ENCODE data around the gene FANCE.

FANCE gene, protein sequence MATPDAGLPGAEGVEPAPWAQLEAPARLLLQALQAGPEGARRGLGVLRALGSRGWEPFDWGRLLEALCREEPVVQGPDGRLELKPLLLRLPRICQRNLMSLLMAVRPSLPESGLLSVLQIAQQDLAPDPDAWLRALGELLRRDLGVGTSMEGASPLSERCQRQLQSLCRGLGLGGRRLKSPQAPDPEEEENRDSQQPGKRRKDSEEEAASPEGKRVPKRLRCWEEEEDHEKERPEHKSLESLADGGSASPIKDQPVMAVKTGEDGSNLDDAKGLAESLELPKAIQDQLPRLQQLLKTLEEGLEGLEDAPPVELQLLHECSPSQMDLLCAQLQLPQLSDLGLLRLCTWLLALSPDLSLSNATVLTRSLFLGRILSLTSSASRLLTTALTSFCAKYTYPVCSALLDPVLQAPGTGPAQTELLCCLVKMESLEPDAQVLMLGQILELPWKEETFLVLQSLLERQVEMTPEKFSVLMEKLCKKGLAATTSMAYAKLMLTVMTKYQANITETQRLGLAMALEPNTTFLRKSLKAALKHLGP

DNA sequence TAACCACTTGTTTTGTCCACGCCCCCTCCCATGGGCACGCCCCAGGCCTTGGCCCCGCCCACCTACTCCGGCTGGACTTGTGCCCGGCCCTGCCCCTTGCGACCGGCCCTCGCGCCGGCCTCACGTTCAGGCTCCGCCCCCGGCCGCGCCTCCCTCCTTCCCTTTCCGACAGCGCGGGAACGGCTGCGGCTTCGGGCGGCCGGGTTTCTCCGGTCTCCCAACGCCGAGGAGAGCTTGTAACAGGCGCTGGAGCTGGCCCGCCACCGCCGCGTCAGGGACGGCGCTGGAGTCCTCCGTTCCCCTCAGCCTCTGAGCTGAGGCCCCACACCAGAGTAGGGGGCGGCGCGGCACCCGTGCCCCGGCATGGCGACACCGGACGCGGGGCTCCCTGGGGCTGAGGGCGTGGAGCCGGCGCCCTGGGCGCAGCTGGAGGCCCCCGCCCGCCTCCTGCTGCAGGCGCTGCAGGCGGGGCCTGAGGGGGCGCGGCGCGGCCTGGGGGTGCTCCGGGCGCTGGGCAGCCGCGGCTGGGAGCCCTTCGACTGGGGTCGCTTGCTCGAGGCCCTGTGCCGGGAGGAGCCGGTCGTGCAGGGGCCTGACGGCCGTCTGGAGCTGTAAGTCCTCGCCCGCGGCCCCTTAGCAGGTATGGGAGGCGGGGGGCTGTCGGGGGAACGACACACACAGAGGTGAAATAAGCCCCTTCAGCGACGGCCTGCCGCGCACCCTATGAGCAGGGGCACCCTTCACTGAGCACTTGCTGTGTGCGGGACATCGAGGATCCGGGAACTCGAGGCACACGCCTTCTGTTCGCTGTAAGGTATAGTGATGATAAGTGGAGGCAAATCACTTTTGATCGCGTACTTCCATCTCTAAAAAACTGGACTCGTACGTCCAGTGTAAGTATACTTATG is at the start of gene FANCE:
TSS of gene FANCE (plus strand) at position 156 of the 908 bp plus-strand sequence. CDS start at position 364, 208 bp downstream.
- peak; percentile 73 for DNase-seq

DNA sequence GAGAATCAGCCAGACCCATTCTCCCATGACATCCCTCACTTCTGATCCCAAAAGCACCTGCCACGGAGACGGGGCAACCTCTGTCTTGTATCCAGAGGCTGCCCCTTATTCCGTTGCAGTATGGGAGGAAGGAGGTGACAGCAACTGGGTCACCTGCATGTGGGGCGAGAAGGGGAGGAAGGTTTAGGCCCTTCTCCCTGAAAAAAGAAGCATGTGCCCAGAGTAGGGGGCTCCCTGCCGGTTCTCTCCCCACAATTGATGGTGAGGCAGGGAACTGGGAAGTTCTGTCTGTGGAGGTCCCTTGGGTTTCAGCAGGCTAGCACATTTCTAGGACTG is 49.3 kb upstream of the FANCE start:
- DNase-seq = no peak

DNA sequence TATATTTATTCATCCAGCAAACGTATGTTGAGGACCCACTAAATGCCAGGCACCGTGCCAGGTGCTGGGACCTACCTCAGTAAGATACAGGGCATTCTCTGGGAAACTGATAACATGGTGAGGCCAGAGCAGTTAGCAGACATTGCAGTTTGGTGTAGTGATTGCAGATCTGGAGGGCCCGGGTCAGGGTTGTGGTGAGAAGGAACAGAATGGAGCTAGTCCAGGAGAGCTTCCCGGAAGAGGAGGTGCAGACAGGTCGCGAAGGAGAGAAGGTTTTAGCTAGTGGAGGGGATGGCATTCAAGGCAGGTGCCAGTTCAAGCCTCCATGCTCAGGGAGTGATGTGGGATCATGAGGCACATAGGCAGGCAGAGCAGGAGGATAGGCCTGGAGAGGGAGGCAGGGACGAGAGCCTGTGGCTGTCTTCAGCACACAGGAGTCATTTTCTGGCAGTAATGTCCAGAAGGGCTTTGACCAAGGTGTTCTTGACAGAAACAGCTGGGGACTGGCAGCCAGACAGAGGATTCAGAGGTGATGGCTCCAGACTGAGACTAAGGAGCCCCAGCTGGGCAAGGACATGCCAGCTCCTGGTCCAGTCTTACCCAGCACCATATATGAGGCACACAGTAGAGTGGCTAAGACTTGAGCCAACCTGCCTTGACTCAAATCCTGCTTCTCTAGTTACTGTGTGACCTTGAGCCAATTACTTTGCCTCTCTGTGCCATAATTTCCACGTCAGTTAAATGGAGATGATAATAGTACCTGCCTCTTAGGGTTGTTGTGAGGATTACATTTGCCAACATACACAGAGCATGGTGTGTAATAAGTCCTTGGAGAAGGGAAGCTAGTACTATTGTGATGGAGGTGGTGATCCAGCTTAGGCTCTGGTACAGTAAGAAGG is 48.3 kb upstream of the FANCE start:
- DNase-seq = no peak

DNA sequence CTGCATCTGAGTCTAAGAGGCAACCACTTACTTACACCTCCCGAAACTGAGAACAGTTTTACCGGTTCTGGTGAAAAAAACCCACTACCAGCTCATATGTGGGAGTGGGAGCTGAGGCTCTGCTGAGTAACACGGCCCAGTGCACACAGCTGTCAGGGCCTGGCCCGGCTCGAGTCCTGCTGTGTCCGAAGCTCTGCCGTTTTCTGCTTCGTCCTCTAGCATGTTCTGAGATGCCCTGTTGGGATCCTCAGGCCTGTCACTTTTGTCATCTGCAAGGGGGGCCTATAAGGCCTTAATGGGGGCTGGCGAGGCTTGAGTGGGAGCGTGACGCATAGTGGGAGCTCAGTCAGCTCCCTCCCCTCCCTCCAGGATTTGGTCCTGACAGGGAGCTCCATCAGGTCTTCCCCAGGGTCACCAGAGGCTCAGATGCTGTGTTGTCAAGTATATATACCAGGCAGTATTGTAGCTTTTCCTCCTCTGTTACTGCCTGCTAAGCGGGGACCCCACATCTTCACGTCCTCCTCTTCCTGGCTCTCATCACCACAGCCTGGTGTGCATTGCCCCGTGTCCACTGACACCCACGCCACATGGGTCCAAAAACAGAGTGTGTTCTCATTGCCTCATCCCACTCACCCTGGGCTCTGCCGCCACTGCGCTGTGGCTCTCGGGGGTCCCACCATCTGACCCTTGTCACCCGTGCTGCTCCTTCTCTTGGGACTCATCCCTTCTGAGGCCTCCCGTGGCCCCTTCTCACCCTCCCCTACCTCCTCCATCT is 45.2 kb upstream of the FANCE start:
- DNase-seq = no peak

DNA sequence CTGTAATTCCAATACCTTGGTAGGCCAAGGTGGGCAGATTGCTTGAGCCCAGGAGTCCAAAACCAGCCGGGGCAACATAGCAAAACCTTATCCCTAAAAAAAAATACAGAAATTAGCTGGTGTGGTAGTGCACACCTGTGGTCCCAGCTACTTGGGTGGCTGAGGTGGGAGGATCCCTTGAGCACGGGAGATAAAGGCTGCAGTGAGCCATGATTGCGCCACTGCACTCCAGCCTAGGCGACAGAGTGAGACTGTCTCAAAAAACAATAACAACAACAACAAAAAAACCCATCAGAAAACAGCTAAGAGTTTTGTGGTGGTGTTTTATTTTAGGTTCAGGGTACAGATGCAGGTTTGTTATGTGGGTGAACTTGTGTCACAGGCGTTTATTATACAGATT is 42.9 kb upstream of the FANCE start:
- DNase-seq = no peak

DNA sequence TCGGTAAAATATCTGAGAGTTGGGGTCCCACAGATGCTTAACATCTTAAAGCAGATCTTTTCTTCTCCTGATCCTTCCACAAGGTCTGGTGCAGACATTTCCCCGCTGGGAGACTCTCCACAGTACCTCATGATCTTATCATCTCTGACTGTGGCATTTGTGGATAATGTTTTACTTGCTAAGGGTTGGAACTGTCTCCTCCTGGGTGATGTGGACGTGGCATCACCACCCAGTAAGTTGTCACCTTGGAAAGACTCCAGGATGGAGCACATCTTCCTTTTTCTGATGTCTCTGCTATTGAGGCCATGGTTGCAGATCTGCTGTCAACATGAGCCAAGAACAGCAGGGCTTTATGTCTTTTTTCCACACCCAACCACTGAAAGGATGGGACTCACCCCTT is 42.0 kb upstream of the FANCE start:
- no peak for DNase-seq

DNA sequence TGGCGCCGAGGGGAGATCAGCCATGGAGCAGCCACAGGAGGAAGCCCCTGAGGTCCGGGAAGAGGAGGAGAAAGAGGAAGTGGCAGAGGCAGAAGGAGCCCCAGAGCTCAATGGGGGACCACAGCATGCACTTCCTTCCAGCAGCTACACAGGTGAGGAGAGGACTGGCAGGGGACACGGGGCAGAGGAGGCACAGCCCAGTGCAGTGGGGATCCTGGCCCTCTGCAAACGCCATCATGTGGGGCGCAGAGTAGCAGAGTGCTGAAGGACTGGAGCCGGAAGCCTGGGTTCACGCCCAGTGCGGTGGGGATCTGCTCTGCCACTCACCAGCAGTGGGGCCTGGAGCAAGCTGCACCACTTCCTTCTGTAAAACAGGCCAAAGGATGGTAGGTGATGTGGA is 41.1 kb upstream of the FANCE start:
- DNase-seq = no peak

DNA sequence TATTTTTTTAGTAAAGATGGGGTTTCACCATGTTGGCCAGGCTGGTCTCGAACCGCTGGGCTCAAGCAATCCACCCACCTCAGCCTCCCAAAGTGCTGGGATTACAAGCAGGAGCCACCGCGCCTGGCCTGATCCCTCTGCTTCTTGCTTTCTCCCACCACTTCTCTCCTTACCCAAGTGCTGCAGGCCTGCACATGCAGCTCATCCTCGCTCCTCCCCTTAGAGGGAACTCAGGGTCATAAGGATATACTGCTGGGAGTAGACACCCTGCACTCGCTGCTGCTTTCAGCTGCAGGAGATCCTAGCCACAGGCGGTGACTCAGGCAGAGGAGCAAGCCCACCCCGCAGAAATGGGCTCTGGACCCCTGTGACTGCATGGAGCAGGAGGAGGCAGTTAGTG is 40.0 kb upstream of the FANCE start:
- DNase-seq = no peak

DNA sequence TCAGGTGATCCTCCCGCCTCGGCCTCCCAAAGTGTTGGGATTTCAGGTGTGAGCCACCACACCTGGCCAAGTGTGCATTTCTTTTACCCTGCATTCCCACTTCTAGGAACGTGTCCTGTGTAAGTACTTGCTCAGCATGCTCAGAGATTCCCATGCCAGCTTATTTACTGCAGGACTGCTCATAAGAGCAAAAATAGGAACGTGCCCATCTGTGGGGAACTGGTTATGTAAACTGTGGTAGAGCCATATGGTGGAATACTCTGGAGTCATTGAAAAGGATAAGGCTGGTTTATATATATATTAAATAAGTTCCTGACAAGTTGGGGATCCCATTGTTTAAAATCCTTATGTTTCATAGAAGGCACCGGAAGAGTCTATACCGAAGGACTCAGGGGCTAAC is 38.2 kb upstream of the FANCE start:
- DNase-seq = no peak

DNA sequence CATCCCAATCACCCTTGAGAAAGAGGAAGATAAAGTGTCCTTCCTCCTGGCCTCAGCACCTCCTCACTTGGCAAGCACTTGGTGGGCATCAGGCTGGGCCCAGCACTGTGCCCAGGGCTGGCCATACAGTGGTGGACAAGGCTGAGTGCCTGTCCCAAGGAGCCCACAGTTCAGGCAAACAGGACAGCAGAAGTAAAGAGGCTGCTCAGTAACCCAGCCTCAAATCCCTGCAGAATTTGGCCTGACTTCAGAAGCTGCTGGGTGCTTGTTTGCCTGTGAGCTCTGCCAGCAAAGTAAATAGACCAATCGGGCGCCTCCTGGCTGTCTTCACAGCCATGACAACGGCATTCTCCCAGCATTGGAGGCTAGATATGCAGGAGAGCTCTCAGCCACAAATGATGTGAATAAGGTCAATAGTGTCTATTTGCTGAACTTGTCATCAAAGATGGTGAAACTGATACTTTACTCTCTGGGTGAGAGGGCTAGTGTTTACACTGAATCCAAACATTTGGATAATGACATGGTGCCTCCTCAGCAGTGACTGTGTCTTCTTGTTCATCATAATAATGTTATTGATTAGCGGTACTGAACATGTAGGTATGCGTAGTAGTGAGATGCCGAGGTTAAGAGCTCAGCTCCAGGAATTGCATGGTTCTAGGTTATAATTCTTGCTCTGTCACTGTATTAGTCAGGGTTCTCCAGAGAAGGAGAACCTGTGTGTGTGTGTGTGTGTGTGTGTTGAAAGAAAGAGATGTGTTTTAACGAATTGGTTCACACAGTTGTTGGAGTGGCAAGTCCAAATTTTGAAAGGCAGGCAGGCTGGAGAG is 36.9 kb upstream of the FANCE start:
- DNase-seq = no peak

DNA sequence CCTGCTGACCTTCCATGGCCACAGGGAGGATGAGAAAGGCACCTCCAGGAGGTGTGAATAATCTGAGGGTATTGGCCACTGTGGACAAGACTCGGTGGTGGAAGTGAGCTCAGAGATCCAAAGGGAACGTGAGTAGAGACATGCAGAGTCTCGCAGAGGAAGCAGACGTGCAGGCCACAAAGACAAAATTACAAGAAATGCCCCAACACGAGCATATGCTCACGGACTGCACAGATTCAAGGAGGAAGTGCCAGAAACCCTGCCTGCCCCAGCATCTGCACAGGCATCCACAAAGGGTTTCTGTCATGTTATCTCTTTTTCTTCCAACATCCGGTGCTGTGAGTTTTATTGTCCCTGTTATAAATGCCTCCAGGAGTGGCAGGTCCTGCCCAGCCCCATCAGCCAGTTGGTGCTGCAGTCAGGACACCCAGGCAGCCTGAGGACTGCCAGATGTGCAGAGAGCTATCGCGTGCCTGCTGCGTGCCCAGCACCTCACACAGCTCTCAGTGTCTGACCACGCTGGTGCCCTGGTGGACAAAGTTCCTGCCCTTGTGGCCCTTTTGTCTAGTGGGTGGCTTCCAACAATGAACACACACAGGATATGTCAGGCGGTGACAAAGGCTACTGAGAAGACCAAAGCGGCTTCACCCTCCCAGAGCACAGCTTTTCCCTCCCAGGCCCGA is 34.0 kb upstream of the FANCE start:
- no peak for DNase-seq

DNA sequence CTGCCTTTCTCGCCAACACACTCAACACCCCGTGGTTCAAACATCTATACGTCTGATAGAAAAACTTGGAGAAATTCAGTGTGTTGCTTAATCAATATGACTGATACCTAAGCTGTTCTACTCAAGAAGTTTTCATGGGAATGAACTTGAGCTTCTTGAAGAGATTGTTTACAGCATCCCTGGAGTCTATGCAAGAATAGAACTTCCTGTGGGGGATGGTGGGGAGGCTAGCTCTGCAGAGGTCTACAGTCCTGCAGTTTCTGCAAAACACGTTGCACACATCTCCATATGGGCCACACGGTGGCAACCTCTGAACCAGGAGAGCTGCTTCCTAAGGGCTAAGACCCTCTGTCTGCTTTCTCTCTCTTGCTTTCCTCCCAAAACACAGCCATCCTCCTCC is 32.7 kb upstream of the FANCE start:
- DNase-seq = no peak

DNA sequence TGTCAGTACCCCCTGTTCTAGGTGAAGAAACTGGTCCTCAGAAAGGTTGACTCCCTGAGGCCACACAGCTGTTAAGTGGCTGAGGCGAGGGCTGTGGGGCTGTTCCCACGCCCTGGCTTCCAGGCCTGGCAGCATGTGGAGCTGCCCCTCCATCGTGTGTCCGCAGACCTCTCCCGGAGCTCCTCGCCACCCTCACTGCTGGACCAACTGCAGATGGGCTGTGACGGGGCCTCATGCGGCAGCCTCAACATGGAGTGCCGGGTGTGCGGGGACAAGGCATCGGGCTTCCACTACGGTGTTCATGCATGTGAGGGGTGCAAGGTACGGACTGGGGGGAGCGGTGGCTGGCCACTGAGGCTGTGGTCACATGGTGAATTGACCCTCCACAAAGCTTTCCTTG is 32.2 kb upstream of the FANCE start:
- no peak for DNase-seq

DNA sequence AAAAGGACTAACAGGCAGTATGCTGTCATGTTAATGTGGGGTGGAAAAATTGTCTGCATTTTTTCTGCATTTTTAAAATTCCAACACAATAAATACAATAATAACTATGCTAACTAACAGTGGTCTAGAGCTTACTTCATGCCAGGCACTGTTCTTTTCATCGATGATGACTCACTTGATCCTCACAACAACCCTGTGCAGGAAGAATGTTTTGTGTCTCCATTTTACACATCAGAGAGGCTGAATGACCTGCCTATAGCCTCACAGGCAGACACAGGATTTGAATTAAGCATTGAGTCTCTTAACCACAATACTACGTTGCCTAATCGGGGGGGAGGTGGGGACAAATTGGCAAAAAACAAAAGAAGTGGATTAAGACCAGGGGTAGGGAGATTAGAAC is 26.9 kb upstream of the FANCE start:
- DNase-seq = no peak

DNA sequence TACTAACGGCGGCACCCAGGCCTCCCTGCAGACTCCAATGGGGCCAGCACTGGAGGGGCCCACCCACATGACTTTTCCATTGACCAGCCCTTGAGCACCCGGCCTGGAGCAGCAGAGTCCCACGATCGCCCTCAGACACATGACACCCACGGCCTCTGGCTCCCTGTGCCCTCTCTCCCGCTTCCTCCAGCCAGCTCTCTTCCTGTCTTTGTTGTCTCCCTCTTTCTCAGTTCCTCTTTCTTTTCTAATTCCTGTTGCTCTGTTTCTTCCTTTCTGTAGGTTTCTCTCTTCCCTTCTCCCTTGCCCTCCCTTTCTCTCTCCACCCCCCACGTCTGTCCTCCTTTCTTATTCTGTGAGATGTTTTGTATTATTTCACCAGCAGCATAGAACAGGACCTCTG is 26.1 kb upstream of the FANCE start:
- DNase-seq = no peak

DNA sequence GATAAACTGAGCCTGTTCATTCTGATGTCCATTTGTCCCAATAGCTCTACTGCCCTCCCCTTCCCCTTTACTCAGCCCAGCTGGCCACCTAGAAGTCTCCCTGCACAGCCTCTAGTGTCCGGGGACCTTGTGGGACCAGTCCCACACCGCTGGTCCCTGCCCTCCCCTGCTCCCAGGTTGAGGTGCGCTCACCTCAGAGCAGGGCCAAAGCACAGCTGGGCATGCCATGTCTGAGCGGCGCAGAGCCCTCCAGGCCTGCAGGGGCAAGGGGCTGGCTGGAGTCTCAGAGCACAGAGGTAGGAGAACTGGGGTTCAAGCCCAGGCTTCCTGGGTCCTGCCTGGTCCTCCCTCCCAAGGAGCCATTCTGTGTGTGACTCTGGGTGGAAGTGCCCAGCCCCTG is 24.7 kb upstream of the FANCE start:
- no peak for DNase-seq

DNA sequence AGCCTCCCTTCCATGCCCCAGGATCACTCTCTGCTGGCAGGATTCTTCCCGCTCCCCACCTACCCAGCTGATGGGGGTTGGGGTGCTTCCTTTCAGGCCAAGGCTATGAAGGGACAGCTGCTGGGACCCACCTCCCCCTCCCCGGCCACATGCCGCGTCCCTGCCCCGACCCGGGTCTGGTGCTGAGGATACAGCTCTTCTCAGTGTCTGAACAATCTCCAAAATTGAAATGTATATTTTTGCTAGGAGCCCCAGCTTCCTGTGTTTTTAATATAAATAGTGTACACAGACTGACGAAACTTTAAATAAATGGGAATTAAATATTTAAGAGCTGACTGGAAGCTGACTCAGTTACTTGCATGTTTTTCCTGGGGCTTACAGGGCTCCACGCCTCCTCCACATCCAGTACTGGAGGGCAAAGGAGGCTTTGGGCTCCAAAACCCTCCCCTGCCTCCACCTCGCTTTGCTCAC is 24.3 kb upstream of the FANCE start:
- no peak for DNase-seq

DNA sequence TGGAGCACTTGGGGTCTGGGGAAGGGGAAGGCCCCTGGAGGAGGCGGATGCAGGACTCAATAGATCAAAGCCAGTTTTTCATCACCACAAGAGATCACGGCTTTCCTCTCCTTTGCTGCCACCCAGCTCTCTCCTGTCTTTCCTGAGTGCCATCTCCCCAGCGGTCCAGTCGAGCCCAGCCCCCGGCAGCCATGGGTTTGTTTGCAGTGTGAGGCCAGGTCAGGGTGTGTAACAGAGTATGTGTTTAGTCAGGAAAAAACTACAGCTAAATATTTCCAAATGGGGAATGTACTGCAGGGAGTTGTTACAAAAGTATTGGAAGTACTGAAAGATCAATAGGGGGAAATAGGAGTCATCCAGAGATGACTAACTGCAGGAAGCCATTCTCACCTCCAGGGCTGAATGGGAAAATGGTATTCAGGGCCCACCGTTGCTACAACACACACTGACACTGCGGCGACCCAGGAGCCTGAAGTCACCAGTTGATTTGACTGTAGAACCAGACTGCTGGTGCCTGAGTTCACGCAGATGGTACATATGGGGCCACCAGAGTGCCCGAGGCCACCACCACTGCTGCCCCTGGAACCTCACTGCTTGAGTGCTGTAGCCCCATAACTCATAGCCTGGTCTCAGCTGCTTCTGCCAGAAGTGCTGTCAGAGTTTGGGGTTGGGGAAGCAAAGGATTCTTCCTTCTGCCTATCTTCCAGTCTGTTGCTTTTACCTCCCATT is 23.6 kb upstream of the FANCE start:
- no peak for DNase-seq

DNA sequence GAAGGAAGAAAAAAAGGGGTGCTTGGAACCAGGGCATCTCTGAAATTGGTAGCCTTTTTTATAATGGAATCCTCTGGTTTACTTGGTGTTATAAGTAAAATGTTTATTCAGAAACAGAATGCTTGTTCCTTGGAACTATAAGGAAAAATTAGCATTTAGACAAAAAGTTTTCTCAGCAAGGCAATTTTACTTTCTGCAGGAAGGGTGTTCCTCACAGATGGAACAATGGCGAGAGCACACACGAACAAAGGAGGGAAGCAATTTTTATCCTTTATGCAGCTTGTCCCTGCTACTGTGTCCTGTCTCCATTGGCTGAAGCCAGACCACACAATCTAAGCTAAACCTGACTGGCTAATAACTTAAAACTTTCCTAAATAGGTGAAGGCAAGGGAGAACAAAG is 22.7 kb upstream of the FANCE start:
- DNase-seq = no peak

DNA sequence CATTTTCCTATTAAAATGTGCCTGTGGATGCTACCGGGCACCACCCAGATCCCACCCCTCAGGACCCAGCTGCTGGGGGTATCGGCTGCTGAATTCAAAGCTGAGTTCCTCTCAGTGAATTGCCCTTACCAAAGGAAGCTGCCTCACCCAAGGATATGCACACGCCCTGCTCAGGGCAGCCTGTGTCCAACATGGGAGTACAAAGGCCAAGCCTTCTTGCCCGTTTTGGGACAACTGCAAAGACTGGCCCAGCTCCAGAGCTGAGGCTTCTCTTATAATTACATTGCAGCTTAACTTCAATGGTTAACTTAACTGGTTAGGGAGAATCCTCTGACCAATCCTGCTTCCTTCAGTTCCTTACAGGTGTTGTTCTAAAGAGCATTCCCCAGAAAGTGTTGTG is 19.8 kb upstream of the FANCE start:
- no peak for DNase-seq

Measured in KG1 (cell line).